Pancreas (tissue), 10 donors: ENCODE data around the gene BAZ1A. TPM values are rescaled to one million over a fixed set of nuclear protein-coding genes. Genes with fewer than 3 reads are reported as not detected.
A peak's percentile ranks its signal among the peaks of the same experiment; 100 is the strongest.

Source experiments
- ATAC-seq, 4 donors: fragments of 200-7000 bp; cut with Tn5 transposase; one replicate each; pipeline versions ENCODE4 v1.8.0 to v1.9.1; 2020; ENCODE audit warnings: mild to moderate bottlenecking in 4 of 4, moderate library complexity in 4 of 4
- DNase-seq, 6 donors: peaks; one replicate each; pipeline ENCODE4 v3.0.0-alpha.2; 2020
- FAIRE-seq: peaks from 2 replicates; lab custom pipeline; 2012; peaks lifted over from hg19 to GRCh38; lab: Jason Lieb, UNC
- H3K27ac ChIP-seq, 4 donors: fragments of 200-600 bp; sonication (generic); 1 replicate in 3 of 4; 2 replicates in 1 of 4; pipeline versions ENCODE4 v1.5.0 to v1.8.0; 2020
- H3K27me3 ChIP-seq, 4 donors: fragments of 200-600 bp; one replicate each; pipeline ENCODE4 v1.8.0; 2021
- H3K36me3 ChIP-seq, 3 donors: fragments of 200-600 bp; sonication (generic) in 1 of 3; one replicate each; pipeline versions ENCODE4 v1.5.0 to v1.8.0; 2020 to 2021
- H3K4me1 ChIP-seq, 3 donors: fragments of 200-600 bp; one replicate each; pipeline ENCODE4 v1.8.0; 2021
- H3K4me3 ChIP-seq, 4 donors: fragments of 200-600 bp; sonication (generic) in 2 of 4; one replicate each; pipeline versions ENCODE4 v1.5.0 to v1.8.0; 2020 to 2021
- H3K9me3 ChIP-seq, 4 donors: fragments of 200-600 bp; one replicate each; pipeline ENCODE4 v1.8.0; 2021
- CTCF ChIP-seq, 4 donors: fragments of 200-600 bp; sonication (generic) in 3 of 4; IDR thresholded peaks; one replicate each; pipeline versions ENCODE4 v1.5.0 to v1.8.0; 2021; ENCODE audit warnings: antibody characterized with exemption in 4 of 4
- WGBS, 2 donors: extraction: QIAGEN DNeasy Blood & Tissue Kit; methylation state at CpG; one replicate each; pipeline ENCODE4 v1.1.7; 2013; 5-methylcytosine and 5-hydroxymethylcytosine counted together
- intact Hi-C, 3 donors: fragments of 100-400 bp; cut with DNase I; formaldehyde crosslinking; loops; one replicate each; pipeline versions ENCODE4 v1.11.1 to v1.14.2; 2022
- polyA plus RNA-seq, 2 donors: library from polyadenylated mRNA; stranded (reverse); fragments of 200-250 nt; gene quantifications; one replicate each; pipeline ENCODE4 v1.2.3, GENCODE V29; 2013
- total RNA-seq, 6 donors: library from RNA; stranded (reverse); fragmentation: NEBNext Ultra II Directional in 4 of 6; extraction: Animal tissue kit (Norgen Biotek cat#: 25700) in 4 of 6; gene quantifications; one replicate each; pipeline versions ENCODE4 v1.2.1 to v1.2.4, GENCODE V29; 2021 to 2023
- donor health status: healthy with polysubstance abuse.
- donor health status: DM: no; HTN: no; CAD: no; lungs with moderate emphysema.
- donor health status: DM: no; HTN: no; CAD: no.
- donor health status: control.
- donor health status: control.
- donor health status: Bipolar disorder and iron deficiency.
- donor health status: DM: yes; HTN: yes; CAD: no.
- donor health status: DM: no; HTN: no; CAD: no.
- donor health status: DM: no; HTN: no; CAD: no.
- donor health status: DM: yes; HTN: yes; CAD: no.

The BAZ1A gene
- total and polyA plus RNA-seq, 8 donors, result 5.6 to 12.1 (median 7.2) TPM

GRCh38 chr14:34794217-34794616 is 80.9 kb downstream of the BAZ1A start:
- H3K4me1 ChIP-seq, result no peaks in the 10 kb centered on the region
- H3K9me3 ChIP-seq, result no peaks in the 10 kb centered on the region
- WGBS, 2 donors, result 86 to 90% methylated on average over 2 of the region's 2 CpGs
- TF ChIP-seq CTCF (IDR thresholded peaks at IDR 0.05), result no peak
- intact Hi-C loops, result no loop called here
- no peak for ATAC-seq
- FAIRE-seq, result no peak
- DNase-seq, result no peak
- H3K36me3 ChIP-seq, result peaks cover 0 to 17% (median 0%) of the 10 kb centered on the region in 3 donors
- H3K27ac ChIP-seq, result no peak overlapping the region
- H3K27me3 ChIP-seq, result no peaks in the 10 kb centered on the region
- no peak overlapping the region for H3K4me3 ChIP-seq

- FAIRE-seq (no peak), ATAC-seq (no peak), DNase-seq (no peak)
- Histone ChIP-seq H3K36me3 (peaks cover 0 to 8% (median 0%) of the 10 kb centered on the region in 3 donors), H3K4me1 (no peaks in the 10 kb centered on the region), H3K4me3 (no peak overlapping the region), H3K9me3 (no peaks in the 10 kb centered on the region), H3K27me3 (no peaks in the 10 kb centered on the region), H3K27ac (no peak overlapping the region)
- WGBS, 2 donors, result 95 to 99% methylated on average over 1 of the region's 1 CpG
- intact Hi-C loops, result no loop called here
- TF ChIP-seq CTCF (IDR thresholded peaks at IDR 0.05), result no peak
These were observed 82.6 kb downstream of the BAZ1A start for GRCh38 chr14:34792598-34792997.

DNA sequence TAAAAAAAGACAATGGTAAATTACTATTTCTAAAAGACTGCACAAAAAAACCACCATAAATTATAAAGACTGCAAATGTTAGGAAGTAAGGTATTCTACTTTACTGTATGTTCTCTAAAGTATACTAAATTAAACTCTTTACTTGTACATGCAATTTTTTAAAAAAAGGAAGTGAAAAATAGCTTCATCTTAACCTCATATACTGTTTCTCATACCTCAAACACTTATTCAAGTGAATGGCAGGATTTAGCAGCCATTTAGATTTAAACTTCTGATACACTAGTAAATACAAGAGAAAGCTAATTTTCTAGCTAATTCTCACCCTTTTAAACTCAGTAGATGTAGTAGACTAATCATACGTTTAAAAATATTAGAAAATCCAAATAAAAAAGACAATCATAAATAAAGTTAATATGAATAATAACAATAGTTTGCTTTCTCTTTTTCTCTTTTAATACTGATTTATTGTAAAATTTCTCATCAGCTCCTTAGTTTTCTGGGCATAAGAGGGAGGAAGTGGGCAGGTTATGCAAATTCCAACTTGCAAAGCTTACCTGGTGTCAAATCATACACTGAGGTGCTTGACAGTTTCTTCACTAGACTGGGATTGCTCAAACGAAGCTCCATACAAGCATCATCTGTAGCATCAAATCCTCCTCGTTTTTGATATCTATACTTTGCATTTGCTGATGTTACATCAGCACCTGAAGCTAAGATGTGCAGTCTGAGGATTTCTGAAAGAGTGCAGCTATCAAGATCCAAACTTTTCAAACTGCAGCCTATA is 89.7 kb downstream of the BAZ1A start:
- Histone ChIP-seq H3K4me3 (no peak overlapping the region), H3K27ac (no peak overlapping the region), H3K9me3 (no peaks in the 10 kb centered on the region), H3K36me3 (peaks cover 0 to 33% (median 0%) of the 10 kb centered on the region in 3 donors), H3K4me1 (no peaks in the 10 kb centered on the region), H3K27me3 (no peaks in the 10 kb centered on the region)
- intact Hi-C loops, result no loop called here
- DNase-seq (no peak), ATAC-seq (no peak), FAIRE-seq (no peak)
- no peak for TF ChIP-seq CTCF (IDR thresholded peaks at IDR 0.05)
- WGBS, 2 donors, result 62 to 63% methylated on average over 3 of the region's 3 CpGs

DNA sequence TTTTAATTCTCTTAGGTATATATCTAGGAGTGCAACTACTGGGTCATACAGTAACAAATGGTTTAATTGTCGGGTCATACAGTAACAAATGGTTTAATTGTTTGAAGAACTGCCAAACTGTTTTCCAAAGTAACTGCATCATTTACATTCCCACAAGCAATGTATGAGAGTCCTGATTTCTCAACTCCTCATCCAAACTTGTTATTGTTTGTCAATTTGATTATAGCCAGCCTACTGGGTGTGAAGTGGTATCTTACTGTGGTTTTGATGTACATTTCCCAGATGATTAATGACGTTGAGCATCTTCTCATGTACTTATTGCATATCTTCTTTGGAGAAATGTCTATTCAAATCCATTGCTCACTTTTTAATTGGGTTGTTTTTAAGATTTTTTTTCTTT is 93.1 kb downstream of the BAZ1A start:
- Histone ChIP-seq H3K4me3 (no peak overlapping the region), H3K9me3 (no peaks in the 10 kb centered on the region), H3K27ac (no peak overlapping the region), H3K36me3 (peaks cover 0 to 33% (median 0%) of the 10 kb centered on the region in 3 donors), H3K4me1 (no peaks in the 10 kb centered on the region), H3K27me3 (no peaks in the 10 kb centered on the region)
- 84 to 88% methylated on average over 2 of the region's 2 CpGs for WGBS, 2 donors
- FAIRE-seq (no peak), DNase-seq (no peak), ATAC-seq (no peak)
- TF ChIP-seq CTCF (IDR thresholded peaks at IDR 0.05), result no peak
- intact Hi-C loops, result no loop called here

- Histone ChIP-seq H3K4me1 (no peaks in the 10 kb centered on the region), H3K36me3 (peaks cover 0 to 33% (median 0%) of the 10 kb centered on the region in 3 donors), H3K4me3 (no peak overlapping the region), H3K27me3 (no peaks in the 10 kb centered on the region), H3K9me3 (no peaks in the 10 kb centered on the region), H3K27ac (no peak overlapping the region)
- no peak for DNase-seq
- no peak for FAIRE-seq
- 84 to 95% methylated on average over 1 of the region's 1 CpG for WGBS, 2 donors
- no peak for TF ChIP-seq CTCF (IDR thresholded peaks at IDR 0.05)
- intact Hi-C loops, result no loop called here
- peak in 2 of 4 donors; percentile 30 to 77 for ATAC-seq
These were observed 93.9 kb downstream of the BAZ1A start for GRCh38 chr14:34781242-34781641.
